Fibroblast of peridontal ligament (primary cell): ENCODE data around the gene CD4.
"Not testable (repeated sequence)": the region's sequence is repeated elsewhere in the genome, so short reads cannot be mapped to it uniquely, and the experiment has no call there.

Experiments used
- DNase-seq: peaks from one replicate; pipeline ENCODE4 v3.0.0-alpha.2; 2010; ENCODE audit errors: extremely low read depth

The CD4 gene

DNA sequence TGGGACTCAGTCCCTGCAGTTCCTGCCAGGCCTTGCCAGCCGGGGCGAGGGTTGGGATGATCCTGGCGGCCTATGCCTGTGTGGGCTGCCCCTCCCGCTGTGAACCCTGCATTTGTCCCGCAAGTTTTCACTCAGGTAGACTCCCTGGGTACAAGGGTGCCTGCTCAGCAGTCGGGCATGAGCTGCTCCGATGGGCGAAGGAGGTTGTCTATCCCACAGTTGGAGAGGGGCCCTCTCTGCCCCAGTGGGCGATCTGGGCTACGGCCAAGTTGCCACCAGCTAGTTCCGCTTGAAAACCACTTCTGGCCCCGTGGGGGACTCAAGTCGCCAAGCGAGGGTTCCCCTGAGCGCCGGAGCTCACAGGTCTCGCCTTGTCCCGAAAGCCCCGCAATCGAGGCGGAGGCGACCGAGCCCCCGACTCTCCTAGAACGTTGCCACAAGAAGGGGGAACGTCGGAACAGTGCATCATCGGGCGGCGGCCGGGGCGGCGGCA, 77.6 kb downstream of the CD4 start:
- peak; percentile 5 for DNase-seq

DNA sequence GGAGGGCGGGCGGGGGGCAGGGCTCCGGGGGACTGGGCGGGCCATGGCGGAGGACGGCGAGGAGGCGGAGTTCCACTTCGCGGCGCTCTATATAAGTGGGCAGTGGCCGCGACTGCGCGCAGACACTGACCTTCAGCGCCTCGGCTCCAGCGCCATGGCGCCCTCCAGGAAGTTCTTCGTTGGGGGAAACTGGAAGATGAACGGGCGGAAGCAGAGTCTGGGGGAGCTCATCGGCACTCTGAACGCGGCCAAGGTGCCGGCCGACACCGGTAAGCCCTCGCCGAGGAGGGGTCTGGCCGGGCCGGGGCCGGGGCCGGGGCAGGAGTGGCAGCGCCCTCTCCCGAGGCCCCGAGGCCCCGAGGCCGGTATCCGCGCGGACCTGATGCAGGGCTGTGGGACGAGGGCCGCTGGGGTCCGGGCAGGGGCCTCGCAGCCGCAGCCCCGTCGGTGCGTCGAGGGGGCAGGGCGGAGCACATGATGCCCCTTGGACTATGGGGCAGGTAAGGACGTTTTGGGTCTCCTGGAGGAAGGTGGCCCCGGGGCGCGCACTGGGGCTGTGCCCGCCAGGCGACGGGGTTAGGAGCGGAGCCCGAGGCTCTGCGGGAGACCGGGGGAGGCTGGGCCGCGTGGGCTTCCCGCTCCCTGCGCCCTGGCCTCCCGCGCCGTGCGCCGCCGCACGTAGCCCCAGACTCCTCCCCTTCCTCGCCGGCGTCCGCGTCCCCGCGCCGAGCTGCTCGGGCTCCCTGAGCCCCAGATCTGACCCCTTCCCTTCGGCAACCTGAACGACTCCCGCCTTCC, 78.3 kb downstream of the CD4 start, which contains the start of gene TPI1:
Gene TPI1 (plus strand): TSS at position 119 of the 798 bp plus-strand sequence. CDS start 36 bp downstream, at position 155.
- peak; percentile 74 for DNase-seq

DNA sequence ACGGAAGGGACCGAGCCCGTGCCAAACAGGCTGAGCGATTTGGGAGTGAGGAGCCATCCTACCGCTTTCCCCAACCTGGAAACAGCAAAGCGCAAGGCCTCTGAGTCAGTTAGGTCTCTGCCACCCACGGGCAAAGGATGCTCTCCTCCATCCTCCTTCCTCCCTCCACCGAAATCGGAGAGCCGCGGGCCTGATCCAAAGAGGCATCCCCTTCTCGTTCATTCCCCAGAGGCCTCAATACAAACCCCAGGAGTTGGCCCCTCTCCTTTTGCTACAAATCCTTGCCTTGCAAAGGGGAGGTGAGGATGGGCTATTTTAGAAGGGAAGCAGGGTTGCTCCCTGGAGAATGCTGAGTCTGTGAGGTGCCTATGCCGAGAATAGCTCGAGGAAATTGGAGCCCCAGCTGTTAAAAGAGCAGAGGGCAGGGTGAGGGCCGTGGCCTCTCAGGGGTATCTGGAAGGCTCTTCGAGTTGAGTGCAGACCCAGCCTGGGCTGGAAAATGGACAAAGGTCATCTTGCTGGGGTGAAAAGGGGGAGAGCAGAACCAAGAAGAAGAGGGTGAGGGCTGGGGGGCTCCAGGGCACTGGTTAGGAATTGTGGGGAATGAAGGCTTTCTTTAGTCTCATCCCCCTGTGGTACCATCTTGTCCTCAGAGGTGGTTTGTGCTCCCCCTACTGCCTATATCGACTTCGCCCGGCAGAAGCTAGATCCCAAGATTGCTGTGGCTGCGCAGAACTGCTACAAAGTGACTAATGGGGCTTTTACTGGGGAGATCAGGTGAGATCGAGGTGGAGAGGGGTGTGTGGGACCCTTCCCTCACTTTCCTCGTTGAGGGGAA, 79.1 kb downstream of the CD4 start:
- DNase-seq: peak; percentile 25

DNA sequence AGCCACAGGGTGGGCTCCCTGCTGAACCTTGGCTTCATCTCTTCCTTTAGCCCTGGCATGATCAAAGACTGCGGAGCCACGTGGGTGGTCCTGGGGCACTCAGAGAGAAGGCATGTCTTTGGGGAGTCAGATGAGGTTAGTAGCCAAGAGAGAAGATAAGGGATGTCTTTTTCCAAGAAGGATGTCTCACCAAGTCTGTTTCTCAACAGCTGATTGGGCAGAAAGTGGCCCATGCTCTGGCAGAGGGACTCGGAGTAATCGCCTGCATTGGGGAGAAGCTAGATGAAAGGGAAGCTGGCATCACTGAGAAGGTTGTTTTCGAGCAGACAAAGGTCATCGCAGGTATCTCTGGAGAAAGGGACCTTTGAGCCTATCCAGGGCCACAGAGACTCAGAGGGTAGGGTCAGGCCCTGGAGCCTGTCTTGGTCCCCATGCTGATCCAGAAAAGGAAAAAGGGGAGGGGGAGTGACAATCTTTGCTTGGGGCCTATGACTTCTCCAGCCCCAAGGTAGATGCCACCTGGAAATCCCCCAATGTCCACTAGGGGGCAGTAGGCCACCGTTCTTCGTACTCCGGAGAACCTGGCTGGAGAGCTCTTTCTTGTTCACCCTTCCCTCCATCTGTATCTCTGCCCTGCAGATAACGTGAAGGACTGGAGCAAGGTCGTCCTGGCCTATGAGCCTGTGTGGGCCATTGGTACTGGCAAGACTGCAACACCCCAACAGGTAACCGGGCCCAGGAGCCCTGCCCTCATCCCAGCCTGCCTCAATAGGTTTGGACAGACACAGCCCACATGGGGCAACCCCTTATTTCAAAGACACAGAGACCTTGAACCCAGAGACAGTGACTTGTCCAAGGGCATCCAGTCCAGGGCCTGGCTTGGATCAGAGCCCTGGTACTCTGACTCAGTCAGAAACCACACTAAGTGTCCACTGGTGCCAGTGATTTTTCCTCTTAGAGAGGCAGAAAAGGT, 80.0 kb downstream of the CD4 start:
- peak; percentile 76 for DNase-seq

DNA sequence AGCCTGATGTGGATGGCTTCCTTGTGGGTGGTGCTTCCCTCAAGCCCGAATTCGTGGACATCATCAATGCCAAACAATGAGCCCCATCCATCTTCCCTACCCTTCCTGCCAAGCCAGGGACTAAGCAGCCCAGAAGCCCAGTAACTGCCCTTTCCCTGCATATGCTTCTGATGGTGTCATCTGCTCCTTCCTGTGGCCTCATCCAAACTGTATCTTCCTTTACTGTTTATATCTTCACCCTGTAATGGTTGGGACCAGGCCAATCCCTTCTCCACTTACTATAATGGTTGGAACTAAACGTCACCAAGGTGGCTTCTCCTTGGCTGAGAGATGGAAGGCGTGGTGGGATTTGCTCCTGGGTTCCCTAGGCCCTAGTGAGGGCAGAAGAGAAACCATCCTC, 81.0 kb downstream of the CD4 start:
- not testable (repeated sequence) for DNase-seq
